ENCODE data around the gene TAB2.

Gene TAB2

DNA sequence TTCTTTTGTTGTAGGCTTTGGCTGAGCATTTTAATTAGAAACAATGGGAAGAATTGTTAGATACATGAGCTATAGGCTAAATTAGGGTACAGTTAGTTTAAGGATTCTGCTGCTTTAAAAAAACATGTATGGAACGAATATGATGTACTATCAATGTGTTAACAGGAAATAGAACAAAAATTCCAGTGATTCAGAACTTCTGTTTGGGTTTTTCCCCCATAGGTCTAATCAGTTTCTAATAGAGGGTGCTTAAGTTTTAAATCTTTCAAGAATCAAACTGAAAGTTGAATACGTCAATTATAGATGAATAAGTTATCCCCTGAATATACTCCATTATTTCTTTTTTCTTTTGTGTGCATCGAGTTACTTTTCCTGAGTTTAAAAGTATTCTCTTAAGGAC lies 1.9 kb downstream of the TAB2 start:
- TF ChIP-seq GATA3 (IDR thresholded peaks at IDR 0.05; ENCODE audit: low read depth, low read length) (no peak), GATA2 (IDR thresholded peaks at IDR 0.05; ENCODE audit: low read depth, low read length) (no peak)

DNA sequence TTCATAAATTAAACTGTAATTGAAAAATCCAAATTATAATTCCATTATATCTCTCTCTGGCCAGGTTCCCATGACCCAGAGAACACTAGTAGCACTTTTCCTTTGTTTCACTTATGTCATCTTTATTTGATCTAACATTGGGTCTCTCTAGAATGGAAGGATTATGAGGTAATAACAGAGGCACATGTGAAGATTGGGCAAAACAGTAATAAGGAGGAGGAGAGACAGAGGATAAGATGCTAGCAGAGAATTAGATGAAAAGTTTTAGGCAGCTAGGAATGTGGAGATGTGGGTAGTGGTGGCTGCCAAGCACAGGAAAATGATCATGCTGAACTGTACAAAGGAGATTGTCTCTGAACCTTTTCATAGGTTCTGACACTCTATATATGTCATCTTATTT lies 3.3 kb downstream of the TAB2 start:
- TF ChIP-seq GATA3 (IDR thresholded peaks at IDR 0.05; ENCODE audit: low read depth, low read length) (no peak), GATA2 (IDR thresholded peaks at IDR 0.05; ENCODE audit: low read depth, low read length) (no peak)

DNA sequence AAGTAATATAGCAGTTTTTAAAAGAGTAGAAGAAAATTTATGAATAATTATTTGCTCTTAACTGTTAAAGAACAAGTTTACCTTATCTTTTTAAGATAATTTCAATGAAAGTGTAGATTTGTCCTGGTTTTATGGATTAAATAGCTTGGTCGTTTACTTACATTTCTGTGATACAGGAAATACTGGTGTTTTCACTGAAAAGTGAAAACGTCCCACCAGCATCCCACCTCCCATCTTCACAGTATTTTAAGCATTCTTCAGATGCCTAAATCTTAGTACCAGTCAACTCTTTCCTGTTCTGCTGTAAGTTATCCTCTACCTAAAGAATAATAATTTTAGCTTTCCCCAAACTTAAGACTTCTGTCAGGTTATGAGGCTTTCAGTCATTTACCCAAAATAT lies 5.8 kb downstream of the TAB2 start:
- no peak for TF ChIP-seq GATA2 (IDR thresholded peaks at IDR 0.05; ENCODE audit: low read depth, low read length)
- TF ChIP-seq GATA3 (IDR thresholded peaks at IDR 0.05; ENCODE audit: low read depth, low read length), result no peak

DNA sequence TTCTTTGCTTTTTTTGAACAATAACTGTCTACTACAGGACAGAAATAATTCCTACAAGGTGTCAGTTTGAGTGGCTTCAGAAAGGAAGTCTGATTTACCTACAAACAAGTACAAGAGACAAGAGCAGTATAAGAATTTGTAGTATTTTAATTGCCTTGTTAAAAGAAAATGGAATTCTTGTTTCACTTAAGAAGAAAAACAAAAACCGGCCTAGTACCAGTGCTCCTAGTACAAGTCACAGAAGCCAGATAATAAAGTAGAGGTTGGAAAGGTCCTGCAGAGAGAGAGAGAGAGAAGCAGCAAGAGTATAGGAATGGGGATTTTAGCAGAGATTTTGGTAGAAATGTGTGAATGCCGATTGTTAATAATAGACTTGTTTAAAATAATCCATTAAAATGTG lies 6.4 kb downstream of the TAB2 start:
- TF ChIP-seq GATA2 (IDR thresholded peaks at IDR 0.05; ENCODE audit: low read depth, low read length), result no peak
- TF ChIP-seq GATA3 (IDR thresholded peaks at IDR 0.05; ENCODE audit: low read depth, low read length), result no peak

DNA sequence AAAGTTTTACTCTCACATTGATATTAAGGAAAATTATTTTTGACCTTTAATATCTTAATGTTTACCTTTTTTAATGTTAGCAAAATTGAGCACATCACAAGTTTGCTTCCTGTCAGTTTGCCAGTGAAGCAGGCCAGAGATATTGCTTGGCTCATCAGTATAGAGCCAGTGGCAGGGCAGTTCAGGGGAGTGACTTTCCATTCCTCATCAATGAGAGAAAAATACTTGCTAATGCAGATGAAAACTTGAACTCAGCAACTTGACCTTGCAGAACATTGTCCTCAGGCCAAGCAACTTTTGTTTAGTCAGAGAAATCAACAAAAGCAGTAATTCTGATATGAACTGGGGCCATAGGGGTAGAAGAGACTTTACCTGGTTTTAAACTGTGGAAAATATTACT lies 6.9 kb downstream of the TAB2 start:
- no peak for TF ChIP-seq GATA2 (IDR thresholded peaks at IDR 0.05; ENCODE audit: low read depth, low read length)
- TF ChIP-seq GATA3 (IDR thresholded peaks at IDR 0.05; ENCODE audit: low read depth, low read length), result no peak

DNA sequence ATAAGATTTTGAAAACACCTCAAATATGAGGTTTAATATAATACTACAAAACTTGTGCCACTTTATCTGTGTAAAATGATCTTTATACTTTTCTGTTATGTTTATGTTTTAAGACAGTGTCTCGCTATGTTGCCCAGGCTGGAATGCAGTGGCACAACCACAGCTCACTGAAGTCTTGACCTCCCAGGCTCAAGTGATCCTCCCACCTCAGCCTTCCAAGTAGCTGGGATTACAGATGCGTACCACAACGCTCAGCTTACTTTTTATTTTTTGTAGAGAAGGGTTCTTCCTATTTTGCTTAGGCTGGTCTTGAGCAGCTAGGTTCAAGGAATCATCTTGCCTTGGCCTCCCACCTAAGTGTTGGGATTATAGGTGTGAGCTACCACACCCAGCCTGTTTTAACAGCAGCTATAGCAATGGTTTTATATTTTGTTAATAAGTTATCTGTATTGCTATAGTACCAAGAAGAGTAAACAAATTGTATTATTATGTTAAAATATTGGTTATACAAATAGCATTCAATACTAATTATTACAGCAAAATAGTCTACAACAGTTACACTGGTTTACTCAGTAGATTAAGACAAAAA lies 8.2 kb downstream of the TAB2 start:
- no peak for TF ChIP-seq GATA2 (IDR thresholded peaks at IDR 0.05; ENCODE audit: low read depth, low read length)
- no peak for TF ChIP-seq GATA3 (IDR thresholded peaks at IDR 0.05; ENCODE audit: low read depth, low read length)

DNA sequence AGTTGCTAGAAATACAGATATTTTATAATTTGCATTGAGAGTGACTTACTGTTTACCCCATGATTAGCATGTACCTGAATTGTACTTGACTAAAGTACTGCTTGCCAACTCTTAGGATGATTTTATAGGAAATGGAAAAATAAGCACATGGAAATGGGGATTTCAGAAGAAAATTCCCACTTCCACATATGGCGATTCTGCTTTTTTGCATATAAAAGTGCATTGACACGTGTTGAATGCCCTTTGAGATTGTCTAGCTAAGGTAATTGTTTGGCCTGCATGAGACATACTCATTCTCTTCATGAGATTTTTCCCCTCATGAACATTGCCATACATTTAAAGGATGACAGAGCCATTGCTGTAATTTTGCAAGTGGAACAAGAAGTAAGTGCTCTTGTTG lies 10.1 kb downstream of the TAB2 start:
- no peak for TF ChIP-seq GATA3 (IDR thresholded peaks at IDR 0.05; ENCODE audit: low read depth, low read length)
- TF ChIP-seq GATA2 (IDR thresholded peaks at IDR 0.05; ENCODE audit: low read depth, low read length), result no peak

DNA sequence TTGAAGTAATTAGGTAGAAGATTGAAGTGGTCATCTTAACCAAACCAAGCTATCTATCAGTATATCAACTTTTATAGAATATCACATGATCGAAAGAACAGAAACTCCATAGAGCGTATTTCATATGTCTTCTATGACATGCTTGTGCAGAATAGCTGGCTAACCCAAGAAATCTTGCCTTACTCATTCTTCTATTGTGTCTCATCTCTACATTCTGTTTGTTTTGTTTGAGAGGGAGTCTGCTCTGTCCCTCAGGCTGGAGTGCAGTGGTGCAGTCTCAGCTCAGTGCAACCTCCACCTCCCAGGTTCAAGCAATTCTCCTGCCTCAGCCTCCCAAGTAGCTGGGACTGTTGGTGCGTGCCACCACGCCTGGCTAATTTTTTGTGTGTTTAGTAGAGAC lies 10.6 kb downstream of the TAB2 start:
- TF ChIP-seq GATA3 (IDR thresholded peaks at IDR 0.05; ENCODE audit: low read depth, low read length), result no peak
- no peak for TF ChIP-seq GATA2 (IDR thresholded peaks at IDR 0.05; ENCODE audit: low read depth, low read length)

DNA sequence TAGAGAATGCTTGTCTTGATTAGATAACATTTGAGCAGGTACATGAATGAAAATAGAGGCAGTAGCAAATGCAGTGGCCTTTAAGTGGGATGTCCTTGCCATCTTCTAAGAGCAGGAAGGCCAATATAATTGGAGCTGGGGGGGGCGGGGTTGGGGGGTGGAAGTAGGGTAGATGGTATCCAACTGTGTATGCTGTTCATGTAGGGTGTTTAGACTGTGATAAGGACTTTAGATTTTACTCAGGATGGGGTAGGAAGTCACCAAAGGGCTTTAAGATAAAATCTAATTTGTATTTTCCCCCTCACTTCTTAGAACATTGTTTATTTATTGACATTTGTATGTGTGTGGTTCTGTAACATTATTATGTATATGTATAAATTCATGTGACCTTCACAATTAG lies 12.0 kb downstream of the TAB2 start:
- no peak for TF ChIP-seq GATA3 (IDR thresholded peaks at IDR 0.05; ENCODE audit: low read depth, low read length)
- TF ChIP-seq GATA2 (IDR thresholded peaks at IDR 0.05; ENCODE audit: low read depth, low read length), result no peak

DNA sequence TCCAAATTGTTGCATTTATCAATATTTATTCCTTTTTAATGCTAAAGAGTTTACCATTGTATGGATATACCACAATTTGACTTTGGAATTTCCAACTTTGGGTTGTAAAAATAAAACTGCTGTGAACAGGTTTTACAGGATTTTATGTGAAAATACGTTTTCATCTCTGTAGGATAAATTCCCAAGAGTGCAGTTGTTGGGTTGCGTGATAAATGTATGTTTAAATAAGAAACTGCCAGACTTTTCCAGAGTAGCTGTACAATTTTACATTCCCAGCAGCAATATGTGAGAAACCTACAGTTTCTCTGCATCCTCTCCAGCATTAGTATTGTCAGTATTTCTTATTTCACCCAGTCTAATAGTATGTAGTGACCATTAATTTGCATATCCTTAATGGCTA lies 12.6 kb downstream of the TAB2 start:
- TF ChIP-seq GATA3 (IDR thresholded peaks at IDR 0.05; ENCODE audit: low read depth, low read length) (no peak), GATA2 (IDR thresholded peaks at IDR 0.05; ENCODE audit: low read depth, low read length) (no peak)

DNA sequence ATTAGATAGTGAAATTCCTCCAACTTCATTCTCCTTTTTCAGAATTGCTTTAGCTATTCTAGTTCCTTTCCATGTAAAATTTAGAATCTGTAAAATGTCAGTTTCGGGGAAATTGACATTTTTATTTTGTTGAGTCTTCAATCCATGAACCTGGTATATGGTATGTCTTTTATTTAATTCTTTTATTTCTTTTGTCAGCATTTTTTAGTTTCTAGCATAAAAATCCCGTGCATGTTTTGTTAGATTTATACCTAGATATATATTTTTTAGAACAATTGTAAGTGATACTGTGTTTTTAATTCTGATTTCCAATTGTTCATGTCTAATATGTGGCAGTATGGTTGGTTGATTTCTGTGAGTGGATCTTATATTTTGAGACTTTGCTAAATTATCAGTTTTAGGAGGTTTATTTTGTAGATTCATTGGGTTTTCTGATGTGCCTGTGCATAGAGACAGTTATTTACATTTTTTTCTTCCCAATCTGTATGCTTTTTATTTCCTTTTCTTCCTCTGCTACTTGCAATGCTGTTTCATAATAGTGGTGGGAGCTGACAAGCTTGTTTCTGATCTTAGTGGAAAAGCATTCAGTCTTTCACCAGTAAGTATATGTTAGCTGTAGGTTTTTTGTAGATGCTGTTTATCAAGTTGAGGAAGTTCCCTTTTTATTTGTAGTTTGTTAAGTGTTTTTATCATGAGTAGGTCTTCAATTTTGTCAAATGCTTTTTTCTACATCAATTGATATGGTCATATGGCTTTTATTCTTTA lies 13.7 kb downstream of the TAB2 start:
- TF ChIP-seq GATA2 (IDR thresholded peaks at IDR 0.05; ENCODE audit: low read depth, low read length), result no peak
- TF ChIP-seq GATA3 (IDR thresholded peaks at IDR 0.05; ENCODE audit: low read depth, low read length), result no peak

DNA sequence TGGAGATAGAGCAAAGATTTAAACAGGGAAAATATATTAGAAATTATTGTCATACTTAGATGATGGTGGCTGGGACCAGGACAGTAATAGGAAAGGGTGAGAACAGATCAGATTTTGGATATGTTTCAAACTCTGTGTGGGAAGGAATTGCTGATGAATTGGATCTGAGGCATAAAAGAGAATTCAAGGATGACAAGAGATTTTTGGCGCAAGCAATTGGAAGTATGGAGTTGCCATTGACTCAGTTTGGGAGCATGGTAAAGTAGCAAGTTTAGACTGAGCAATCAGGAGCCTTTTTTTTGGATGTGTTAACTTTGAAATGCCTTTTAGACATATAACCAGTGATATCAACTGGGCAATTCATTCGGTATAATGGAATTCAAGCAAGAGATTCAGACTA lies 14.4 kb downstream of the TAB2 start:
- TF ChIP-seq GATA3 (IDR thresholded peaks at IDR 0.05; ENCODE audit: low read depth, low read length) (no peak), GATA2 (IDR thresholded peaks at IDR 0.05; ENCODE audit: low read depth, low read length) (no peak)

DNA sequence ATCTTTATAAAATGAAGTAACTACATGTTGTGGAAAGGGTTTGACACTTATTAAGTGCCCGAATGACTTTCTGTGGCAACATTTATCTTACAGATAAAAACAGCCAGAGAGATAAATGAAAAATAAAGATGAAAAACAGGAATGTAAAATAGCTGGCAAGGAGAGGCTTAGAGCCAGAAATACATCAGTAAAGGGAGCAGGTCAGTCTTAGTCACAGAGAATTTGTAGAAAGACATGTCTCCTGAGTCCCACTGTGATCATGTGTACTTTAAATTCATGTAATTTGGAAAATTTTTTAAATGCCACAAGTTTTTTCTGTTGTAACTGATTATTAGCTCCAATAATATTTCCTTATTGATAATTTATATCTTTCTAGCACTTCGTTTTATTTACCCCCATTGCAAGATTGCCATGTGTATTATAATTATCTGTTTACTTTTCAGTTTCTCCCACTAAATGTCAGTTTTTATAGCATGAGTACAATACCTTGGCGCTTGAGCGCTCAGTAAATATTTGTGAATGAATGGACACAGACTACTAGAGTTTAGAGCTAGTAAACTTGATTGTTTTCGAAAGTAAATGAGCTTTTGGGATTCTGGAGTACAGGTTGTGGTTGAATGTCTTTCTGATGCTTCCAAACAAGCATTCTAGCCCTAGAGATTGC lies 15.2 kb downstream of the TAB2 start:
- TF ChIP-seq GATA3 (IDR thresholded peaks at IDR 0.05; ENCODE audit: low read depth, low read length) (no peak), GATA2 (IDR thresholded peaks at IDR 0.05; ENCODE audit: low read depth, low read length) (no peak)

DNA sequence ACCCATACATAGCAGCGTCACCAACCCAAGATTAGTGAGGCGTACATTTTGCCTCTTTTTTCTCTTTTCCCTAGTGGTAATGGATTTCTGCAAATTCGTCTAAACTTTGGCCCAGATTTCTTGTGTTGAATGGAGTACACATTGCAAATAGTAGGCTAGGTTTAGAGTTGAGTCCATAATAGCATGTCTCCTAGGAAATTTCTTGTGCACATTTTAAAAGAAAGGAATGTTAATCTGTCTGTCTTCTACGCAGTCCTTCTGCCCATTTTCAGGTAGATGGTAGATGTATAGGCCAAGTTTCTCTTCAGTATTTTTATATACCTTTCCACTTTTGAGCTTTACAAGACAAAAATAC lies 15.7 kb downstream of the TAB2 start:
- no peak for TF ChIP-seq GATA2 (IDR thresholded peaks at IDR 0.05; ENCODE audit: low read depth, low read length)
- TF ChIP-seq GATA3 (IDR thresholded peaks at IDR 0.05; ENCODE audit: low read depth, low read length), result no peak

DNA sequence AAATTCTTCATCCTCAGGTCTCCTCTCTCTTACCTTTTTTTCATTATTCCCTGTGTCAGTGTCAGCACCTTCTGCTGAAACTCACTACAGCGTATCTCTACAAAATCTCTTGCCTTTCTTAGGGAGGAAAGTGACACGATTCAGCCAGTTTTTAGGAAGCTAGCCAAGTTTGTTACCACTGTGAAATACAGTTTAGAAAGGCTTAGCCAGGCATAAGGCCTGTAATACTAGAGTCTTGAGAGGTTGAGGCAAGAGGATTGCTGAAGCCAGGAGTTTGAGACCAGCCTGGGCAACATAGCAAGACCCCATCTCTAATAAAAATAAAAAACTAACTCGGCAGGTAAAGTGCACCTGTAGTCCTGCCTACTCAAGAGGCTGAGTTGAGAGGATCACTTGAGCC lies 16.7 kb downstream of the TAB2 start:
- TF ChIP-seq GATA3 (IDR thresholded peaks at IDR 0.05; ENCODE audit: low read depth, low read length) (no peak), GATA2 (IDR thresholded peaks at IDR 0.05; ENCODE audit: low read depth, low read length) (no peak)

Data from SH-SY5Y (cell line).